DOHH2 (cell line): ENCODE measurements around the gene CTU1.

Experiments used
- H3F3A ChIP-seq: fragments of 200-600 bp; sonication (generic), shearing (Covaris generic); 2 replicates; pipeline ENCODE4 v1.6.0; 2016; ENCODE audit warnings: antibody characterized with exemption, mild to moderate bottlenecking; ENCODE audit not compliant: control insufficient read depth, insufficient read depth
- H3K27ac ChIP-seq: fragments of 200-600 bp; sonication (generic); 2 replicates; pipeline ENCODE4 v1.5.1; 2014; ENCODE audit warnings: low read depth, mild to moderate bottlenecking, low read length, moderate library complexity
- H3K27me3 ChIP-seq: fragments of 200-600 bp; sonication (generic); 2 replicates; pipeline ENCODE4 v1.6.1; 2014; ENCODE audit warnings: mild to moderate bottlenecking, low read length, mixed read lengths; ENCODE audit not compliant: control insufficient read depth
- H3K36me3 ChIP-seq: fragments of 200-600 bp; sonication (generic); 2 replicates; pipeline ENCODE4 v1.6.1; 2014; ENCODE audit warnings: mild to moderate bottlenecking, low read length, moderate library complexity, mixed read lengths; ENCODE audit not compliant: control insufficient read depth
- H3K4me1 ChIP-seq: fragments of 200-600 bp; sonication (generic); 2 replicates; pipeline ENCODE4 v1.6.1; 2014; ENCODE audit warnings: mild to moderate bottlenecking, low read length, mixed read lengths; ENCODE audit not compliant: control insufficient read depth
- H3K4me2 ChIP-seq: fragments of 200-600 bp; sonication (generic); 2 replicates; pipeline ENCODE4 v1.6.0; 2014; ENCODE audit warnings: mild to moderate bottlenecking, low read length, moderate library complexity
- H3K4me3 ChIP-seq: fragments of 200-600 bp; sonication (generic); 2 replicates; pipeline ENCODE4 v1.5.1; 2014; ENCODE audit warnings: mild to moderate bottlenecking, low read length, mixed read lengths
- H3K79me2 ChIP-seq: fragments of 200-600 bp; sonication (generic); 2 replicates; pipeline ENCODE4 v1.6.1; 2014; ENCODE audit warnings: mild to moderate bottlenecking, low read length, mixed read lengths; ENCODE audit not compliant: control insufficient read depth
- H3K9me2 ChIP-seq: fragments of 200-600 bp; sonication (generic); replicated peaks from 2 replicates; pipeline ENCODE4 v1.6.1; 2014; ENCODE audit warnings: mild to moderate bottlenecking, low read length, mixed read lengths; ENCODE audit not compliant: control insufficient read depth
- H3K9me3 ChIP-seq: fragments of 200-600 bp; sonication (generic); 2 replicates; pipeline ENCODE4 v1.6.1; 2014; ENCODE audit warnings: antibody characterized with exemption, low read length, mixed read lengths; ENCODE audit not compliant: control insufficient read depth, insufficient read depth
- H4K20me1 ChIP-seq: fragments of 200-600 bp; sonication (generic); 2 replicates; pipeline ENCODE4 v1.6.0; 2014; ENCODE audit warnings: low read depth, mild to moderate bottlenecking, antibody characterized with exemption, low read length, moderate library complexity; ENCODE audit not compliant: control insufficient read depth, insufficient read depth
- EZH2phosphoT487 ChIP-seq: fragments of 200-600 bp; sonication (generic); IDR thresholded peaks from 2 replicates; pipeline ENCODE4 v1.6.1; 2017; ENCODE audit warnings: borderline replicate concordance, mild to moderate bottlenecking, antibody characterized with exemption, low read length, moderate library complexity, mixed read lengths
- TF ChIP-seq, protein P1 (sequence below): fragments of 200-600 bp; sonication (generic); IDR thresholded peaks from one replicate; pipeline ENCODE4 v1.5.1; 2014; ENCODE audit warnings: antibody characterized with exemption, mild to moderate bottlenecking, low read depth, low read length; ENCODE audit not compliant: poor library complexity, severe bottlenecking

CTU1 gene

GRCh38 chr19:51135004-51135403, 26.8 kb upstream of the CTU1 start:
- Histone ChIP-seq H3K36me3 (no peaks in the 10 kb centered on the region), H3K4me3 (no peak overlapping the region), H3F3A (no peaks in the 10 kb centered on the region), H3K27ac (no peak overlapping the region), H3K4me1 (peaks cover 49% of the 10 kb centered on the region), H3K9me3 (peaks cover 8% of the 10 kb centered on the region; the same call in 1 of the 2 replicates), H3K79me2 (no peaks in the 10 kb centered on the region), H3K4me2 (no peak overlapping the region), H3K27me3 (no peaks in the 10 kb centered on the region), H3K9me2 (no peaks in the 10 kb centered on the region), H4K20me1 (no peaks in the 10 kb centered on the region)
- TF ChIP-seq, protein P1, sequence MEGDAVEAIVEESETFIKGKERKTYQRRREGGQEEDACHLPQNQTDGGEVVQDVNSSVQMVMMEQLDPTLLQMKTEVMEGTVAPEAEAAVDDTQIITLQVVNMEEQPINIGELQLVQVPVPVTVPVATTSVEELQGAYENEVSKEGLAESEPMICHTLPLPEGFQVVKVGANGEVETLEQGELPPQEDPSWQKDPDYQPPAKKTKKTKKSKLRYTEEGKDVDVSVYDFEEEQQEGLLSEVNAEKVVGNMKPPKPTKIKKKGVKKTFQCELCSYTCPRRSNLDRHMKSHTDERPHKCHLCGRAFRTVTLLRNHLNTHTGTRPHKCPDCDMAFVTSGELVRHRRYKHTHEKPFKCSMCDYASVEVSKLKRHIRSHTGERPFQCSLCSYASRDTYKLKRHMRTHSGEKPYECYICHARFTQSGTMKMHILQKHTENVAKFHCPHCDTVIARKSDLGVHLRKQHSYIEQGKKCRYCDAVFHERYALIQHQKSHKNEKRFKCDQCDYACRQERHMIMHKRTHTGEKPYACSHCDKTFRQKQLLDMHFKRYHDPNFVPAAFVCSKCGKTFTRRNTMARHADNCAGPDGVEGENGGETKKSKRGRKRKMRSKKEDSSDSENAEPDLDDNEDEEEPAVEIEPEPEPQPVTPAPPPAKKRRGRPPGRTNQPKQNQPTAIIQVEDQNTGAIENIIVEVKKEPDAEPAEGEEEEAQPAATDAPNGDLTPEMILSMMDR = no peak
- no peak for TF ChIP-seq EZH2phosphoT487

DNA sequence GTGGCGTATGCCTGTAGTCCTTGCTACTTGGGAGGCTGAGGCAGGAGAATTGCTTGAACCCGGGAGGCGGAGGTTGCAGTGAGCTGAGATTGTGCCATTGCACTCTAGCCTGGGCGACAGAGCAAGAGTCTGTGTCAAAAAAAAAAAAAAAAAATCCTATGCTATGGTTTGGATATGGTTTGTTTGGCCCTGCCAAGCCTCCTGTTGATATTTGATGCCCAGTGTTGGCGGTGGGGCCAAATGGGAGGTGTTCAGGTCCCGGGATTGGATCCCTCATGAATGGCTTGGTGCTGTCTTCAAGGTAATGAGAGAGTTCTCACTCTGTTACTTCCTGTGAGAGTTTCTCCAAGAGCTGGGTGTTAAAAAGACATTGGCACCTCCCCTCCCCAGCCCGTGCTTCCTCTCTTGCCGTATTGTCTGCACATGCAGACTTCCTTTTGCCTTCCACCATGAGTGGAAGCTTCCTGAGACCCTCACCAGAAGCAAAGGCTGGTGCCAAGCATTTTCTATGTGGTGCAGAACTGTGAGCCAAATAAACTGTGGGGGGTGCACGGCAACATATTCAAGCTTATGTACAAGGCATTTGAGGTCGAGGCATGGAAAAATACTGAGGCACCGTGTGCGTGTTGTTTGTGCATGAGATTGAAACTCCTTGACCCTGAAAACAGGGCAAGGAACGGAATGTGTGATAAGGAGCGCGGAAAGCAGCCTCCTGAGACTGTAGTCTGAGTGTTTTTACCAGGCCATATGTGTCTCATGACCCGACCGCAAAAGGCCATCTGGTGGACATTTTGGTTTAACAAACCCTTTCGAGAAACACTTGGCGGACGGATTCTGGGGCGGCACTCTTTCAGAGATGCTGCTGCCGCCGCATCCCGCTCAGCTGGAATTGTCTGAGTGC, 23.8 kb upstream of the CTU1 start:
- Histone ChIP-seq H3K36me3 (no peaks in the 10 kb centered on the region), H3K4me1 (peaks cover 49% of the 10 kb centered on the region), H3K4me3 (no peak overlapping the region), H4K20me1 (no peaks in the 10 kb centered on the region), H3K27ac (no peak overlapping the region), H3K9me3 (peaks cover 8% of the 10 kb centered on the region; the same call in 1 of the 2 replicates), H3K79me2 (no peaks in the 10 kb centered on the region), H3K27me3 (no peaks in the 10 kb centered on the region), H3K9me2 (no peaks in the 10 kb centered on the region), H3K4me2 (no peak overlapping the region), H3F3A (peaks cover 19% of the 10 kb centered on the region)
- no peak for TF ChIP-seq EZH2phosphoT487
- TF ChIP-seq, protein P1 = no peak

- H3K79me2 ChIP-seq = no peaks in the 10 kb centered on the region
- peaks cover 25% of the 10 kb centered on the region for H3F3A ChIP-seq
- no peak overlapping the region for H3K27ac ChIP-seq
- no peaks in the 10 kb centered on the region for H3K36me3 ChIP-seq
- no peaks in the 10 kb centered on the region for H3K9me2 ChIP-seq
- H3K9me3 ChIP-seq = peaks cover under 1% of the 10 kb centered on the region; the same call in 1 of the 2 replicates
- TF ChIP-seq EZH2phosphoT487 = no peak
- TF ChIP-seq, protein P1 = no peak
- H4K20me1 ChIP-seq = no peaks in the 10 kb centered on the region
- 0 out of 2 replicates have a peak overlapping the region, but pooled peaks have one; percentile 69 for H3K4me3 ChIP-seq
- peaks cover 59% of the 10 kb centered on the region for H3K4me1 ChIP-seq
- no peaks in the 10 kb centered on the region for H3K27me3 ChIP-seq
- peak overlapping the region; percentile 81; the same call in 1 of the 2 replicates for H3K4me2 ChIP-seq
Observed at GRCh38 chr19:51129716-51130115, 21.5 kb upstream of the CTU1 start.
